H1 (cell line): ENCODE data around the gene FAM222B. TPM values are rescaled to one million over a fixed set of nuclear protein-coding genes. Genes with fewer than 3 reads are reported as not detected.

Experiments
- CTCF ChIA-PET: fragments of 300-600 bp; sonication (Branson Sonifier 250); formaldehyde crosslinking; loops from one replicate; lab custom pipeline; 2021; ENCODE audit not compliant: partially characterized antibody; lab: Charles Lee
- POLR2A ChIA-PET: fragments of 300-600 bp; sonication (Branson Sonifier 250); formaldehyde crosslinking; loops from one replicate; lab custom pipeline; 2021; ENCODE audit warnings: inconsistent platforms; ENCODE audit not compliant: partially characterized antibody; lab: Charles Lee
- DNase-seq, 2 experiments: peaks; one replicate each; pipeline versions ENCODE4 v3.0.0 to v3.0.0-alpha.2; 2010 to 2022; ENCODE audit warnings: low spot score in 2 of 2, low read depth in 1 of 2, mixed read lengths in 1 of 2
- FAIRE-seq: peaks from 2 replicates; lab custom pipeline; 2011; peaks lifted over from hg19 to GRCh38; lab: Jason Lieb, UNC
- H2AFZ ChIP-seq: 2 replicates; pipeline ENCODE4 v1.8.1; 2012; ENCODE audit warnings: low read length, inconsistent platforms
- H2AK5ac ChIP-seq: 2 replicates; pipeline ENCODE4 v1.6.1; 2013; ENCODE audit warnings: low read depth, low read length
- H2BK120ac ChIP-seq: replicated peaks from 2 replicates; pipeline ENCODE3; 2013; ENCODE audit warnings: low read depth, low read length, inconsistent platforms
- H2BK12ac ChIP-seq: 2 replicates; pipeline ENCODE4 v1.6.1; 2013; ENCODE audit warnings: low read depth, low read length
- H2BK15ac ChIP-seq: 2 replicates; pipeline ENCODE4 v1.6.1; 2013; ENCODE audit warnings: low read length
- H2BK20ac ChIP-seq: 2 replicates; pipeline ENCODE4 v1.6.1; 2013; ENCODE audit warnings: low read length
- H2BK5ac ChIP-seq: 2 replicates; pipeline ENCODE4 v1.6.1; 2013; ENCODE audit warnings: low read depth, low read length
- H3K14ac ChIP-seq: 2 replicates; pipeline ENCODE4 v1.6.1; 2013; ENCODE audit warnings: inconsistent platforms; ENCODE audit not compliant: insufficient read length
- H3K18ac ChIP-seq: 2 replicates; pipeline ENCODE4 v1.6.1; 2013; ENCODE audit warnings: low read length; ENCODE audit errors: extremely low read depth
- H3K23ac ChIP-seq: 2 replicates; pipeline ENCODE4 v1.6.1; 2013; ENCODE audit warnings: inconsistent platforms; ENCODE audit not compliant: insufficient read length
- H3K23me2 ChIP-seq: 2 replicates; pipeline ENCODE4 v1.6.1; 2013; ENCODE audit warnings: low read depth, low read length
- H3K27ac ChIP-seq: 2 replicates; pipeline ENCODE4 v1.6.1; 2011; ENCODE audit warnings: low read depth, low read length, inconsistent platforms
- H3K27me3 ChIP-seq, 4 experiments: replicated peaks in 1 of 4; 1 replicate in 1 of 4; 2 replicates in 3 of 4; pipeline versions ENCODE4 v1.6.1 to v1.8.1; 2011 to 2013; ENCODE audit warnings: low read length in 3 of 4, mild to moderate bottlenecking in 3 of 4, inconsistent platforms in 2 of 4, mixed read lengths in 2 of 4, moderate library complexity in 1 of 4; ENCODE audit not compliant: control insufficient read depth in 3 of 4, insufficient read depth in 3 of 4; ENCODE audit errors: extremely low read depth in 1 of 4
- H3K36me3 ChIP-seq, 4 experiments: 2 replicates each; pipeline versions ENCODE4 v1.6.1 to v1.8.1; 2011 to 2013; ENCODE audit warnings: mild to moderate bottlenecking in 4 of 4, low read length in 3 of 4, moderate library complexity in 2 of 4, control low read depth in 1 of 4, inconsistent platforms in 1 of 4; ENCODE audit not compliant: insufficient read depth in 4 of 4, control insufficient read depth in 2 of 4
- H3K4ac ChIP-seq: replicated peaks from 2 replicates; pipeline ENCODE3; 2013; ENCODE audit warnings: low read length, low read depth, mixed read lengths, inconsistent platforms; ENCODE audit not compliant: insufficient read length
- H3K4me1 ChIP-seq, 4 experiments: replicated peaks in 1 of 4; 1 replicate in 1 of 4; 2 replicates in 3 of 4; pipeline versions ENCODE4 v1.6.1 to v1.8.1; 2011 to 2013; ENCODE audit warnings: low read length in 3 of 4, inconsistent platforms in 2 of 4, mixed read lengths in 1 of 4; ENCODE audit not compliant: insufficient read depth in 4 of 4, control insufficient read depth in 3 of 4
- H3K4me2 ChIP-seq, 2 experiments: 2 replicates each; pipeline versions ENCODE4 v1.6.1 to v1.8.1; 2011 to 2013; ENCODE audit warnings: low read depth in 2 of 2, low read length in 2 of 2, control low read depth in 1 of 2, inconsistent platforms in 1 of 2, mild to moderate bottlenecking in 1 of 2; ENCODE audit not compliant: insufficient read depth in 1 of 2
- H3K4me3 ChIP-seq, 4 experiments: fragments of 200-600, 300-600 bp in 1 of 4; sonication (generic), shearing (Covaris generic), sonication (Bioruptor Twin) in 1 of 4; 2 replicates each; pipeline versions ENCODE4 v1.5.1 to v1.8.1; 2011 to 2016; ENCODE audit warnings: low read length in 4 of 4, low read depth in 3 of 4, control low read depth in 2 of 4, inconsistent platforms in 2 of 4, mild to moderate bottlenecking in 2 of 4, mixed read lengths in 1 of 4, moderate library complexity in 1 of 4; ENCODE audit not compliant: insufficient read depth in 2 of 4; ENCODE audit errors: extremely low read depth in 1 of 4
- H3K56ac ChIP-seq: replicated peaks from 2 replicates; pipeline ENCODE3; 2013; ENCODE audit warnings: low read depth, mild to moderate bottlenecking, mixed read lengths, low read length, inconsistent platforms; ENCODE audit not compliant: insufficient read length
- H3K79me1 ChIP-seq: 2 replicates; pipeline ENCODE4 v1.6.1; 2013; ENCODE audit warnings: low read depth, low read length, control low read depth
- H3K79me2 ChIP-seq, 2 experiments: 2 replicates each; pipeline versions ENCODE4 v1.6.1 to v1.8.1; 2012 to 2013; ENCODE audit warnings: low read length in 2 of 2, mild to moderate bottlenecking in 2 of 2, inconsistent platforms in 1 of 2; ENCODE audit not compliant: insufficient read depth in 2 of 2, control insufficient read depth in 1 of 2
- H3K9ac ChIP-seq, 4 experiments: replicated peaks in 1 of 4; 1 replicate in 1 of 4; 2 replicates in 3 of 4; pipeline versions ENCODE4 v1.6.1 to v1.8.1; 2011 to 2013; ENCODE audit warnings: low read depth in 3 of 4, low read length in 3 of 4, control low read depth in 2 of 4, mild to moderate bottlenecking in 2 of 4, moderate library complexity in 2 of 4, inconsistent platforms in 1 of 4; ENCODE audit errors: extremely low read depth in 1 of 4
- H3K9me3 ChIP-seq, 2 experiments: 2 replicates each; pipeline versions ENCODE4 v1.6.1 to v1.8.1; 2012 to 2013; ENCODE audit warnings: mild to moderate bottlenecking in 2 of 2, moderate library complexity in 2 of 2, control low read depth in 1 of 2, inconsistent platforms in 1 of 2, low read depth in 1 of 2, low read length in 1 of 2, mixed read lengths in 1 of 2; ENCODE audit not compliant: insufficient read depth in 2 of 2
- H4K20me1 ChIP-seq, 2 experiments: replicated peaks in 1 of 2; 2 replicates each; pipeline versions ENCODE3 to v1.8.1; 2011 to 2013; ENCODE audit warnings: inconsistent platforms in 2 of 2, low read length in 2 of 2, mild to moderate bottlenecking in 1 of 2; ENCODE audit not compliant: insufficient read depth in 2 of 2, control insufficient read depth in 1 of 2
- H4K5ac ChIP-seq: 2 replicates; pipeline ENCODE4 v1.6.1; 2013; ENCODE audit warnings: low read length, low read depth, mixed read lengths, inconsistent platforms; ENCODE audit not compliant: insufficient read length
- H4K8ac ChIP-seq: 2 replicates; pipeline ENCODE4 v1.8.0; 2013; ENCODE audit warnings: mild to moderate bottlenecking, moderate library complexity, low read length, inconsistent platforms; ENCODE audit not compliant: insufficient read depth; ENCODE audit errors: extremely low read depth
- H4K91ac ChIP-seq: replicated peaks from 2 replicates; pipeline ENCODE3; 2013; ENCODE audit warnings: low read length, mixed read lengths, inconsistent platforms; ENCODE audit not compliant: insufficient read length
- FOSL1 ChIP-seq: IDR thresholded peaks from 2 replicates; pipeline ENCODE4 v1.6.1; 2011; ENCODE audit warnings: mild to moderate bottlenecking, low read depth, low read length, moderate library complexity; ENCODE audit not compliant: insufficient read depth
- GABPA ChIP-seq: IDR thresholded peaks from 2 replicates; pipeline ENCODE4 v1.6.1; 2011; ENCODE audit warnings: mild to moderate bottlenecking, low read length, moderate library complexity, borderline replicate concordance; ENCODE audit not compliant: insufficient read depth
- HDAC6 ChIP-seq: IDR thresholded peaks from one replicate; pipeline ENCODE4 v1.7.1; 2012; ENCODE audit warnings: low read depth, mild to moderate bottlenecking, inconsistent platforms, low read length, moderate library complexity
- JUN ChIP-seq: IDR thresholded peaks from 2 replicates; pipeline ENCODE4 v1.6.1; 2011; ENCODE audit warnings: low read depth, mild to moderate bottlenecking, improper control_type of control experiment, low read length
- KDM1A ChIP-seq: fragments of 200-600, 300-600 bp; sonication (generic); IDR thresholded peaks from 2 replicates; pipeline ENCODE4 v1.7.1; 2016; ENCODE audit warnings: mild to moderate bottlenecking, low read length, borderline replicate concordance
- MAFK ChIP-seq: IDR thresholded peaks from 2 replicates; pipeline ENCODE4 v1.6.1; 2012; ENCODE audit warnings: low read depth, mild to moderate bottlenecking, improper control_type of control experiment, low read length
- POLR2AphosphoS5 ChIP-seq: IDR thresholded peaks from 2 replicates; pipeline ENCODE4 v1.6.1; 2011; ENCODE audit warnings: low read depth, low read length
- POU5F1 ChIP-seq: IDR thresholded peaks from 2 replicates; pipeline ENCODE4 v1.6.1; 2011; ENCODE audit warnings: low read depth, mild to moderate bottlenecking, low read length, moderate library complexity
- SIN3A ChIP-seq, 2 experiments: IDR thresholded peaks in 1 of 2; conservative IDR thresholded peaks in 1 of 2; 2 replicates each; pipeline ENCODE4 v1.6.1; 2011 to 2012; ENCODE audit warnings: low read length in 2 of 2, improper control_type of control experiment in 1 of 2, low read depth in 1 of 2, mild to moderate bottlenecking in 1 of 2
- TEAD4 ChIP-seq: IDR thresholded peaks from 2 replicates; pipeline ENCODE4 v1.6.1; 2012; ENCODE audit warnings: low read depth, low read length, inconsistent platforms, mixed read lengths
- WGBS, 2 experiments: shearing (Covaris generic) in 1 of 2; methylation state at CpG; one replicate each; pipeline versions ENCODE4 v1.1.6 to v1.1.7; 2013 to 2015; ENCODE audit warnings: low lambda C conversion rate in 2 of 2, mixed read lengths in 2 of 2, inconsistent platforms in 1 of 2, low coverage in 1 of 2, missing lambda C conversion rate in 1 of 2; ENCODE audit not compliant: insufficient replicate concordance in 2 of 2, insufficient coverage in 1 of 2, insufficient read length in 1 of 2; ENCODE audit errors: extremely low coverage in 1 of 2, missing lambda C conversion rate in 1 of 2; 5-methylcytosine and 5-hydroxymethylcytosine counted together
- polyA plus RNA-seq, 7 experiments: library from polyadenylated mRNA; depleted of rRNA in 3 of 7; stranded (reverse) in 5 of 7; unstranded in 2 of 7; fragments of >200 nt in 5 of 7; fragments of 200-250 nt in 2 of 7; gene quantifications; 1 replicate in 5 of 7; 2 replicates in 1 of 7; 4 replicates in 1 of 7; pipeline versions ENCODE4 v1.2.1 to v1.2.3, GENCODE V29; 2011 to 2013; ENCODE audit warnings: missing spikeins in 2 of 7, mixed read lengths in 2 of 7
- total RNA-seq: library from RNA; stranded (reverse); fragmentation: NEBNext Ultra II Directional; extraction: Animal tissue kit (Norgen Biotek cat#: 25700); gene quantifications from 2 replicates; pipeline ENCODE4 v1.2.1, GENCODE V29; 2021

FAM222B gene
- total and polyA plus RNA-seq, 2 of the 8 experiments (the other 6 are each of a cell fraction or from before 2014, with no cell fraction given), result 42.1 to 81.7 TPM

GRCh38 chr17:28854457-28855335 lies 12.1 kb upstream of the FAM222B start, which contains the start of gene ERAL1:
Gene ERAL1, plus strand, starts transcription at chr17:28855016. Its CDS starts 19 bp downstream, at chr17:28855035.
- CTCF ChIA-PET, result interaction anchor here (0.8 to 1.5 kb wide), 5 partner anchors 9 to 105 kb away, joined by 3 to 6 read pairs (median 3); no protein-coding TSS in a partner anchor
- H2BK15ac ChIP-seq, result 0 out of 2 replicates have a peak within 1 kb of the TSS, but pooled peaks have one; percentile 9
- no peak for TF ChIP-seq FOSL1
- TF ChIP-seq SIN3A (conservative IDR thresholded peaks at IDR 0.05 in 1 of 2, IDR thresholded peaks at IDR 0.05 in 1 of 2; ENCODE audit: low read depth in 1 of 2, low read length in 2 of 2), result peak; percentile 22 to 92; a peak in 1 of 4 replicates
- TF ChIP-seq JUN, result no peak
- TF ChIP-seq POLR2AphosphoS5, result peak; percentile 72
- no peak for TF ChIP-seq TEAD4
- no peak for TF ChIP-seq KDM1A
- TF ChIP-seq GABPA, result no peak
- no peak for TF ChIP-seq HDAC6
- TF ChIP-seq POU5F1, result no peak
- no peak for TF ChIP-seq MAFK

More at GRCh38 chr17:28854457-28855335, 12.1 kb upstream of the FAM222B start, which contains the start of gene ERAL1:
- peak within 1 kb of the TSS; percentile 75; the same call in 1 of the 2 replicates for H3K27ac ChIP-seq
- H3K18ac ChIP-seq, result no peak within 1 kb of the TSS; the same call in 1 of the 2 replicates
- POLR2A ChIA-PET, result interaction anchor here (1.0 to 1.3 kb wide), 4 partner anchors 34 to 135 kb away, joined by 3 to 6 read pairs (median 4); partner anchors contain the start of gene RPL23A
- peak within 1 kb of the TSS in 3 of 4 experiments; percentile 87 to 90 (median 87); a peak in 6 of 7 replicates for H3K9ac ChIP-seq
- peak within 1 kb of the TSS; percentile 69 for H2BK5ac ChIP-seq
- WGBS, 2 experiments, result 5% methylated on average over 42 of the region's 42 CpGs; no CpG with 5 or more reads in 1 of the 2 experiments
- no peak within 1 kb of the TSS for H2BK20ac ChIP-seq
- H2BK12ac ChIP-seq, result peak within 1 kb of the TSS; percentile 78
- H4K91ac ChIP-seq, result peak within 1 kb of the TSS; percentile 38
- no peak within 1 kb of the TSS for H3K23ac ChIP-seq
- peak within 1 kb of the TSS; percentile 38 for H4K5ac ChIP-seq
- H3K27me3 ChIP-seq, result no peaks in the 10 kb centered on the region
- H3K4me1 ChIP-seq, result no peaks in the 10 kb centered on the region; a peak in 2 of 7 replicates
- H3K56ac ChIP-seq, result peak within 1 kb of the TSS; percentile 56
- peak within 1 kb of the TSS; percentile 0 for H3K4ac ChIP-seq
- no peaks in the 10 kb centered on the region for H3K9me3 ChIP-seq
- H2AK5ac ChIP-seq, result no peak within 1 kb of the TSS
- H2AFZ ChIP-seq, result peak within 1 kb of the TSS; percentile 94
- H3K23me2 ChIP-seq, result peaks cover 2% of the 10 kb centered on the region
- H4K20me1 ChIP-seq, result no peaks in the 10 kb centered on the region
- peak within 1 kb of the TSS; percentile 78 to 96 (median 93) for H3K4me3 ChIP-seq
- no peak within 1 kb of the TSS for H3K14ac ChIP-seq
- peaks cover 0 to 6% of the 10 kb centered on the region in 2 experiments; a peak in 2 of 4 replicates for H3K79me2 ChIP-seq
- peak; percentile 81 for FAIRE-seq
- H2BK120ac ChIP-seq, result peak within 1 kb of the TSS; percentile 1
- peak within 1 kb of the TSS; percentile 78 to 85 for H3K4me2 ChIP-seq
- DNase-seq, result peak in 1 of 2 experiments; percentile 90
- H3K36me3 ChIP-seq, result peaks cover 10 to 17% (median 13%) of the 10 kb centered on the region in 4 experiments; a peak in 7 of 8 replicates
- peaks cover 2% of the 10 kb centered on the region; the same call in 1 of the 2 replicates for H3K79me1 ChIP-seq
- H4K8ac ChIP-seq, result peak within 1 kb of the TSS; percentile 96; the same call in 1 of the 2 replicates
